Glutamatergic neuron (in vitro differentiated cells): ENCODE data around the gene KCNQ1. TPM values are rescaled to one million over a fixed set of nuclear protein-coding genes. Genes with fewer than 3 reads are reported as not detected.

ENCODE experiments used
- DNase-seq: peaks from one replicate; pipeline ENCODE4 v3.0.0; 2022
- H3K27ac Mint-ChIP-seq: one replicate; pipeline ENCODE4 v1.8.0; 2020; ENCODE audit warnings: mild to moderate bottlenecking, mixed read lengths, inconsistent platforms; ENCODE audit not compliant: unreplicated experiment
- H3K27me3 Mint-ChIP-seq: one replicate; pipeline ENCODE4 v1.8.0; 2020; ENCODE audit warnings: mild to moderate bottlenecking, moderate library complexity, mixed read lengths, inconsistent platforms; ENCODE audit not compliant: unreplicated experiment
- H3K36me3 Mint-ChIP-seq: one replicate; pipeline ENCODE4 v1.8.0; 2020; ENCODE audit warnings: mild to moderate bottlenecking, mixed read lengths, inconsistent platforms; ENCODE audit not compliant: unreplicated experiment
- H3K4me1 Mint-ChIP-seq: one replicate; pipeline ENCODE4 v1.8.0; 2020; ENCODE audit warnings: mild to moderate bottlenecking, low read depth, mixed read lengths, inconsistent platforms; ENCODE audit not compliant: unreplicated experiment
- H3K4me3 Mint-ChIP-seq: one replicate; pipeline ENCODE4 v1.8.0; 2020; ENCODE audit warnings: mild to moderate bottlenecking, mixed read lengths, inconsistent platforms; ENCODE audit not compliant: unreplicated experiment
- H3K9me3 Mint-ChIP-seq: one replicate; pipeline ENCODE4 v1.8.0; 2020; ENCODE audit warnings: mild to moderate bottlenecking, moderate library complexity, mixed read lengths, inconsistent platforms; ENCODE audit not compliant: unreplicated experiment
- total RNA-seq: library from RNA; stranded (reverse); fragmentation: NEBNext Ultra II Directional; extraction: Animal tissue kit (Norgen Biotek cat#: 25700); gene quantifications from one replicate; pipeline ENCODE4 v1.2.1, GENCODE V29; 2021; ENCODE audit not compliant: unreplicated experiment
- TF ChIP-seq, protein P1 (sequence below): fragments of 200-600 bp; sonication (generic); IDR thresholded peaks from one replicate; pipeline ENCODE4 v1.5.0; 2021; ENCODE audit not compliant: partially characterized antibody, unreplicated experiment

The KCNQ1 gene
- total RNA-seq, 1 donor from 2014 or later: 0.44 TPM

- peak; percentile 18 for DNase-seq
- H3K27me3 Mint-ChIP-seq: no peaks in the 10 kb centered on the region
- H3K4me1 Mint-ChIP-seq: no peaks in the 10 kb centered on the region
- TF ChIP-seq, protein P1, sequence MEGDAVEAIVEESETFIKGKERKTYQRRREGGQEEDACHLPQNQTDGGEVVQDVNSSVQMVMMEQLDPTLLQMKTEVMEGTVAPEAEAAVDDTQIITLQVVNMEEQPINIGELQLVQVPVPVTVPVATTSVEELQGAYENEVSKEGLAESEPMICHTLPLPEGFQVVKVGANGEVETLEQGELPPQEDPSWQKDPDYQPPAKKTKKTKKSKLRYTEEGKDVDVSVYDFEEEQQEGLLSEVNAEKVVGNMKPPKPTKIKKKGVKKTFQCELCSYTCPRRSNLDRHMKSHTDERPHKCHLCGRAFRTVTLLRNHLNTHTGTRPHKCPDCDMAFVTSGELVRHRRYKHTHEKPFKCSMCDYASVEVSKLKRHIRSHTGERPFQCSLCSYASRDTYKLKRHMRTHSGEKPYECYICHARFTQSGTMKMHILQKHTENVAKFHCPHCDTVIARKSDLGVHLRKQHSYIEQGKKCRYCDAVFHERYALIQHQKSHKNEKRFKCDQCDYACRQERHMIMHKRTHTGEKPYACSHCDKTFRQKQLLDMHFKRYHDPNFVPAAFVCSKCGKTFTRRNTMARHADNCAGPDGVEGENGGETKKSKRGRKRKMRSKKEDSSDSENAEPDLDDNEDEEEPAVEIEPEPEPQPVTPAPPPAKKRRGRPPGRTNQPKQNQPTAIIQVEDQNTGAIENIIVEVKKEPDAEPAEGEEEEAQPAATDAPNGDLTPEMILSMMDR: no peak
- no peak overlapping the region for H3K27ac Mint-ChIP-seq
- no peaks in the 10 kb centered on the region for H3K36me3 Mint-ChIP-seq
- H3K9me3 Mint-ChIP-seq: no peaks in the 10 kb centered on the region
- H3K4me3 Mint-ChIP-seq: no peak overlapping the region
Observed at GRCh38 chr11:2577031-2577990, 132.5 kb downstream of the KCNQ1 start.

DNA sequence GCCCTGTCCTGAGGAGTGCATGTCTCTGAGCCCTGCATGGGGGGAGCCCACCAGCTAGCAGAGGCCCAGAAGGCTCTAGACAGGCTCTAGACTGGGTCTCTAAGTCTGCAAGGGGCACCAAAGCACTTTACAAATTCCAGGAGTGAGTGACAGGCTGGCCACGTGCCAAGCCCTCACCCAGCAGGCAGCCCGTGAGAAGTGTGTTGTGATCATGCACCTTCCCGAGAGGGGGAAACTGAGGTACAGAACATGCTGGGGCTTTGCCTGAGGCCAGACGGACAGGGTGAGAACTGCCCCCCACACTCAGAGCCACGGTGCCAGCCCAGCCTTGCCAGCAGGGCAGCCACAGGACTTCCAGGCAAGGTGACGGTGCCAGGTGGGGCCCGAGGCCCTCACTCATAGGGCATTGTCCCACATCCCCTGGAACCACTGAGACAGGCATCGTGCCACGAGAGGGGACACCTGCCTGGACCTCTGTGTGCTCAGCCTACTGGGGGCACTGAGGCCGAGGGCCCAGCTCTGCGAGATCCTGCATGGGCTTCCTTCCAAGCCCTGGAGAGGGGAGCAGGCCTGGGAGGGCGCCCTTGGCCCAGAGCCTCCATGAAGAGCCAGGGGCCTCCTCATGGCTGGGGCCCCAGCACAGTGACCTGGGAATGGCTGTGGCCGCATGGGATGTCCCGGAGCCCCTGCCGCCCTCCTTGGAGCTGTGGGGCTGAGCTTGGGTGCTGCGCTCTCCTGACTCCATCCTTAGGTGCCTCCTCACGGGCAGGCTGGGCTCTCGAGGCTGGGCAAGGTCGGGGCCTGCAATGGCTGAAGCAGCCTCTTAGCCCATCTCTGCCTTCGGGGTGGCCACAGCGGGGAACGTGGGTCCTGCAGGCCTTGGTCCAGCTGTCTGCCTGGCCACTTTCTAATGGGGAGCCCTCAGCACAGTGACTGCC is 133.5 kb downstream of the KCNQ1 start:
- no peaks in the 10 kb centered on the region for H3K4me1 Mint-ChIP-seq
- H3K27ac Mint-ChIP-seq: no peak overlapping the region
- DNase-seq: peak; percentile 12
- H3K36me3 Mint-ChIP-seq: no peaks in the 10 kb centered on the region
- H3K4me3 Mint-ChIP-seq: no peak overlapping the region
- H3K27me3 Mint-ChIP-seq: no peaks in the 10 kb centered on the region
- H3K9me3 Mint-ChIP-seq: no peaks in the 10 kb centered on the region
- TF ChIP-seq, protein P1: no peak

DNA sequence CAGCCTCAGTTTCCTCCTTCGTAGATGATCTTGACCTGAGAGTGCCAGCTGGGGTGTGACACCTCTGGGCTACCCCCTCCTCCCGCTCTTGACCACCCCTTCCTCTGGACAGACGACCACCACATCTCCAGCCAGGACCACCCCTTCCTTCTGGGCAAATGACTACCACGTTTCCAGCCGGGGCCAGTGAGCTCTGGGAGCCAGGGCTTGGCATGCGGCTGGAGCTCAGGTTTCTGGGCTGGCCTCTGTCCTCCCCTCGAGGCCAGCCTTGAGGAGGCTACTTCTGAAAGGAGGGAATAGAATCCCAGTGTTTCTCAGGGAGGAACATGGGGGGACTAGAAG is 134.1 kb downstream of the KCNQ1 start:
- no peak for DNase-seq

DNA sequence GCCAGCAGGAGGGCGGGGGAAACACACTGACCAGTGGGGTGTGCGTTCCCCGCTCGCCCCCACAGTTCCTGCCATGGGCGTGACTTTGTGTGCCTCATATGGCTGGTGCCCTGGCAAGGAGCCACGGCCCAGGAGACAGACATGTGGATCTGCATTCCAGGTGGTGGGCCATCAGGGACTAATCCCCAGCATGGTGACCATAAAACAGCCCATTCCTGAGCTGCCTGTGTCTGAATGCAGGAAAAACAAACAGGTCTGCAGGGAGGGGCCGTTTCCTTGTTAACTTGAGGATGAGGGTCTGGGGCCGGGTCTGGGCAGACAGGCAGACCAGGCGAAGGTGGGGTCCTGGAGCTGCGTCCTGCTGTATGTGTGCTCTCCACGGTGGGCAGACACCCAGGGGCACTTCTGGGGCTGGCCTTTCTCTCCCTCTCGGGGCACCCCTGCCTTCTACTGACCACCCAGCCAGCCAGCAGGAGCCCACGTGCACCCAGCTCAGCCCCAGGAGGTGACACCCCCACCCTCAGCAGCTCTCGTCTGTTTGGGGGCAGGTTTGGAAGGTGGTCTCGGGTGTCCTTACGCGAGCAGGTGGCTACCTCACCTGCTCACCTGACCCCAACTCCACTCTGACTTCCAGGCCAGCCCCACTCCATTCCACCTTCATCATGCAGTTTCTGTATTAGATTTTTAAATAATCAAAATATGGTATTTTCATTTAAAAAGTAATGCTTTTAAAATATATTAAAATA is 134.7 kb downstream of the KCNQ1 start:
- TF ChIP-seq, protein P1: no peak
- no peak overlapping the region for H3K4me3 Mint-ChIP-seq
- no peaks in the 10 kb centered on the region for H3K9me3 Mint-ChIP-seq
- DNase-seq: no peak
- no peaks in the 10 kb centered on the region for H3K4me1 Mint-ChIP-seq
- no peaks in the 10 kb centered on the region for H3K27me3 Mint-ChIP-seq
- H3K36me3 Mint-ChIP-seq: no peaks in the 10 kb centered on the region
- no peak overlapping the region for H3K27ac Mint-ChIP-seq

More for the DNA sequence above, 134.1 kb downstream of the KCNQ1 start:
- Mint-ChIP-seq H3K27me3 (no peaks in the 10 kb centered on the region), H3K9me3 (no peaks in the 10 kb centered on the region), H3K4me1 (no peaks in the 10 kb centered on the region), H3K36me3 (no peaks in the 10 kb centered on the region), H3K4me3 (no peak overlapping the region), H3K27ac (no peak overlapping the region)
- TF ChIP-seq, protein P1: no peak
